HepG2 (cell line): ENCODE measurements around the gene RAB43. TPM values are rescaled to one million over a fixed set of nuclear protein-coding genes. Genes with fewer than 3 reads are reported as not detected.

ENCODE experiments used
- ASH2L ChIP-seq: fragments of 300-600, 200-600 bp; sonication (generic); IDR thresholded peaks from 2 replicates; pipeline ENCODE4 v1.7.0; 2017; ENCODE audit warnings: low read depth, mild to moderate bottlenecking, moderate library complexity, mixed read lengths, low read length; ENCODE audit not compliant: insufficient read length
- CHD2 ChIP-seq: IDR thresholded peaks from 2 replicates; pipeline ENCODE4 v1.6.1; 2011; ENCODE audit warnings: low read depth, low read length, improper control_type of control experiment
- FLYWCH1 ChIP-seq: sonication (generic); formaldehyde crosslinking; IDR thresholded peaks from 2 replicates; pipeline ENCODE4 v1.8.1; 2023; ENCODE audit warnings: mild to moderate bottlenecking, missing genetic modification reagents
- HDAC1 ChIP-seq: sonication (generic); formaldehyde crosslinking; IDR thresholded peaks from 2 replicates; pipeline ENCODE4 v1.5.1; 2020; ENCODE audit warnings: mild to moderate bottlenecking, missing genetic modification reagents
- MED13 ChIP-seq: sonication (generic); formaldehyde crosslinking; IDR thresholded peaks from 2 replicates; pipeline ENCODE4 v1.5.0; 2020; ENCODE audit warnings: missing genetic modification reagents
- POLR2AphosphoS5 ChIP-seq: IDR thresholded peaks from 2 replicates; pipeline ENCODE4 v1.6.1; 2012; ENCODE audit warnings: low read depth, low read length
- SOX6 ChIP-seq, 2 experiments: fragments of 450-650 bp in 1 of 2; sonication (generic) in 1 of 2; formaldehyde crosslinking in 1 of 2; IDR thresholded peaks; 2 replicates each; pipeline versions ENCODE4 v1.4.0 to v1.6.1; 2017 to 2020; ENCODE audit warnings: antibody characterized with exemption in 1 of 2, mild to moderate bottlenecking in 1 of 2, missing genetic modification reagents in 1 of 2
- SRSF1 ChIP-seq: fragments of 200-400 bp; formaldehyde crosslinking; optimal IDR thresholded peaks from 2 replicates; pipeline ENCODE3; 2017; ENCODE audit warnings: mild to moderate bottlenecking, low read depth, low read length, moderate library complexity
- TBL1XR1 ChIP-seq: fragments of 150-350 bp; IDR thresholded peaks from 2 replicates; pipeline ENCODE4 v1.6.1; 2014; ENCODE audit warnings: borderline replicate concordance, low read length; ENCODE audit not compliant: partially characterized antibody
- TBX2 ChIP-seq: sonication (generic); formaldehyde crosslinking; IDR thresholded peaks from 2 replicates; pipeline ENCODE4 v1.5.0; 2020; ENCODE audit warnings: missing genetic modification reagents, mild to moderate bottlenecking, borderline replicate concordance
- U2AF1 ChIP-seq: fragments of 200-400 bp; formaldehyde crosslinking; optimal IDR thresholded peaks from 2 replicates; pipeline ENCODE3; 2017; ENCODE audit warnings: mild to moderate bottlenecking, low read depth, low read length
- ZFP62 ChIP-seq: sonication (generic); formaldehyde crosslinking; IDR thresholded peaks from 2 replicates; pipeline ENCODE4 v1.4.0; 2020; ENCODE audit warnings: missing genetic modification reagents
- ZNF660 ChIP-seq: sonication (generic); formaldehyde crosslinking; IDR thresholded peaks from 2 replicates; pipeline ENCODE4 v1.5.1; 2020; ENCODE audit warnings: mild to moderate bottlenecking, low read depth, missing genetic modification reagents, borderline replicate concordance
- ZNF766 ChIP-seq: sonication (generic); formaldehyde crosslinking; IDR thresholded peaks from 2 replicates; pipeline ENCODE4 v1.5.0; 2020; ENCODE audit warnings: missing genetic modification reagents, borderline replicate concordance
- ZNF775 ChIP-seq: sonication (generic); formaldehyde crosslinking; IDR thresholded peaks from 2 replicates; pipeline ENCODE4 v1.4.0; 2020; ENCODE audit warnings: missing genetic modification reagents, mild to moderate bottlenecking, moderate library complexity, borderline replicate concordance
- ZSCAN25 ChIP-seq: sonication (generic); formaldehyde crosslinking; IDR thresholded peaks from 2 replicates; pipeline ENCODE4 v1.8.0; 2022; ENCODE audit warnings: mild to moderate bottlenecking, missing genetic modification reagents
- polyA plus RNA-seq, 8 experiments: library from polyadenylated mRNA; depleted of rRNA in 3 of 8; stranded (reverse) in 7 of 8; unstranded in 1 of 8; fragments of >200 nt; fragmentation: Illumina TruSeq in 4 of 8; extraction: Trizol in 4 of 8; gene quantifications; 2 replicates each; pipeline versions ENCODE4 v1.2.1 to v1.2.3, GENCODE V29; 2011 to 2016; ENCODE audit warnings: low read depth in 4 of 8, missing spikeins in 1 of 8, mixed read lengths in 1 of 8; ENCODE audit not compliant: insufficient read depth in 1 of 8
- total RNA-seq, 5 experiments: library from RNA; depleted of rRNA; stranded (reverse); fragments of >200 nt; fragmentation: Illumina TruSeq; extraction: Trizol; gene quantifications; 2 replicates each; pipeline ENCODE4 v1.2.3, GENCODE V29; 2016; ENCODE audit warnings: low read depth in 1 of 5
- TF ChIP-seq, protein P1 (sequence below): sonication (generic); formaldehyde crosslinking; IDR thresholded peaks from 2 replicates; pipeline ENCODE4 v1.4.0; 2020; ENCODE audit warnings: mild to moderate bottlenecking, missing genetic modification reagents
- TF ChIP-seq, protein P2 (sequence below): sonication (generic); formaldehyde crosslinking; IDR thresholded peaks from 2 replicates; pipeline ENCODE4 v1.5.0; 2020; ENCODE audit warnings: mild to moderate bottlenecking, missing genetic modification reagents
- TF ChIP-seq, protein P3 (sequence below): conservative IDR thresholded peaks from 2 replicates; pipeline ENCODE4 v1.6.1; 2018; ENCODE audit warnings: missing genetic modification reagents
- TF ChIP-seq, protein P4 (sequence below): sonication (generic); formaldehyde crosslinking; conservative IDR thresholded peaks from 2 replicates; pipeline ENCODE4 v1.5.0; 2020; ENCODE audit warnings: missing genetic modification reagents
- TF ChIP-seq, protein P5 (sequence below): IDR thresholded peaks from 2 replicates; pipeline ENCODE4 v1.6.1; 2016; ENCODE audit warnings: missing compliant biosample characterization, missing genetic modification reagents, borderline replicate concordance

RAB43 gene
- total and polyA plus RNA-seq, 2 of the 13 experiments (the other 11 are each of a cell fraction or from before 2014, with no cell fraction given): 11.8 to 18.4 TPM

DNA sequence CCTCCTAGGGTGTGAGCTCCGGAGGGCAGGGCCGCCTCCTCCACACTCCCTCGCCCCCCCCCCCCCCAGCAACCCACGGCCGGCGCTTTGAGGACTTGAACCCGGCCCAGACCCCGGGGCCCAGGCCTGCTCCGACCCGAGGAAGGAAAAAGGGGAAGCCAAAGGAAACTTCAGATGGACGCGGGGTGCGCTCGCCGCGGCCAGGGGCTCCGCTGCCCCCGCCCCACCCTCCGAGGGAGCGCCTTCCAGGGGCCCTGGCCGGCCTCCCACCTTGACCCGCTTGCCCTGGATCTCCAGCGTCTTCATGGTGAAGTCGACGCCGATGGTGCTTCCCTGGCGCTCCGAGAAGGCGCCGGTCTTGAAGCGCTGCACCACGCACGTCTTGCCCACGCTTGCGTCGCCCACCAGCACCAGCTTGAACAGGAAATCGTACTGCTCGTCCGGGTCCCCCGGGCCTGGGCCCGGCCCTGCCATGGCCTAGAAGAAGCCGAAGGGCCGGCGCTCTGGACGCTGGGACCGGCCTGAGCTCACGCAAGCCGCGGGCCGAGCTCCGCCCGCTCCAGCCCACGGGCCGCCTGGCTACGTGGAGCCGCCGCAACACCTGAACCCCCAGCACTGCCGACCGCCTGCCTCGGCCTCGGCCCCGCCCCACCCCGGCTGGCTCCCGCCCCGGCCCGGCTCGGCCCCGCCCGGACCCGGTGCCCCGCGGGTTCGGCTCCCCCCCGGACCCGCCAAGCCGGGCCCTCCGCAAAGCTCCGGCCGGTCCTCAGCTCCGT lies 400 bp downstream of the RAB43 start (continued):
- TF ChIP-seq SOX6 (IDR thresholded peaks at IDR 0.05) (no peak), SOX6 (CRISPR knock-in tag; IDR thresholded peaks at IDR 0.05) (no peak; the same call in 1 of the 2 replicates), TBX2 (CRISPR knock-in tag) (no peak), ZNF775 (no peak), U2AF1 (no peak), CHD2 (no peak), HDAC1 (CRISPR knock-in tag) (peak; percentile 35; the same call in 1 of the 2 replicates), SRSF1 (peak; percentile 29), POLR2AphosphoS5 (peak; percentile 42; the same call in 1 of the 2 replicates), ZFP62 (CRISPR knock-in tag) (no peak), MED13 (CRISPR knock-in tag) (no peak), TBL1XR1 (no peak), ZSCAN25 (CRISPR knock-in tag) (no peak), ZNF766 (CRISPR knock-in tag) (no peak), FLYWCH1 (CRISPR knock-in tag) (no peak), ASH2L (no peak), ZNF660 (CRISPR knock-in tag) (no peak)
- TF ChIP-seq, protein P1, sequence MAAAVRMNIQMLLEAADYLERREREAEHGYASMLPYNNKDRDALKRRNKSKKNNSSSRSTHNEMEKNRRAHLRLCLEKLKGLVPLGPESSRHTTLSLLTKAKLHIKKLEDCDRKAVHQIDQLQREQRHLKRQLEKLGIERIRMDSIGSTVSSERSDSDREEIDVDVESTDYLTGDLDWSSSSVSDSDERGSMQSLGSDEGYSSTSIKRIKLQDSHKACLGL (CRISPR knock-in tag): peak; percentile 33; the same call in 1 of the 2 replicates
- TF ChIP-seq, protein P2, sequence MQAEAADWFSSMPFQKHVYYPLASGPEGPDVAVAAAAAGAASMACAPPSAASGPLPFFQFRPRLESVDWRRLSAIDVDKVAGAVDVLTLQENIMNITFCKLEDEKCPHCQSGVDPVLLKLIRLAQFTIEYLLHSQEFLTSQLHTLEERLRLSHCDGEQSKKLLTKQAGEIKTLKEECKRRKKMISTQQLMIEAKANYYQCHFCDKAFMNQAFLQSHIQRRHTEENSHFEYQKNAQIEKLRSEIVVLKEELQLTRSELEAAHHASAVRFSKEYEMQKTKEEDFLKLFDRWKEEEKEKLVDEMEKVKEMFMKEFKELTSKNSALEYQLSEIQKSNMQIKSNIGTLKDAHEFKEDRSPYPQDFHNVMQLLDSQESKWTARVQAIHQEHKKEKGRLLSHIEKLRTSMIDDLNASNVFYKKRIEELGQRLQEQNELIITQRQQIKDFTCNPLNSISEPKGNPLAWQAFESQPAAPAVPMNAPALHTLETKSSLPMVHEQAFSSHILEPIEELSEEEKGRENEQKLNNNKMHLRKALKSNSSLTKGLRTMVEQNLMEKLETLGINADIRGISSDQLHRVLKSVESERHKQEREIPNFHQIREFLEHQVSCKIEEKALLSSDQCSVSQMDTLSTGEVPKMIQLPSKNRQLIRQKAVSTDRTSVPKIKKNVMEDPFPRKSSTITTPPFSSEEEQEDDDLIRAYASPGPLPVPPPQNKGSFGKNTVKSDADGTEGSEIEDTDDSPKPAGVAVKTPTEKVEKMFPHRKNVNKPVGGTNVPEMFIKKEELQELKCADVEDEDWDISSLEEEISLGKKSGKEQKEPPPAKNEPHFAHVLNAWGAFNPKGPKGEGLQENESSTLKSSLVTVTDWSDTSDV: no peak
- TF ChIP-seq, protein P3, sequence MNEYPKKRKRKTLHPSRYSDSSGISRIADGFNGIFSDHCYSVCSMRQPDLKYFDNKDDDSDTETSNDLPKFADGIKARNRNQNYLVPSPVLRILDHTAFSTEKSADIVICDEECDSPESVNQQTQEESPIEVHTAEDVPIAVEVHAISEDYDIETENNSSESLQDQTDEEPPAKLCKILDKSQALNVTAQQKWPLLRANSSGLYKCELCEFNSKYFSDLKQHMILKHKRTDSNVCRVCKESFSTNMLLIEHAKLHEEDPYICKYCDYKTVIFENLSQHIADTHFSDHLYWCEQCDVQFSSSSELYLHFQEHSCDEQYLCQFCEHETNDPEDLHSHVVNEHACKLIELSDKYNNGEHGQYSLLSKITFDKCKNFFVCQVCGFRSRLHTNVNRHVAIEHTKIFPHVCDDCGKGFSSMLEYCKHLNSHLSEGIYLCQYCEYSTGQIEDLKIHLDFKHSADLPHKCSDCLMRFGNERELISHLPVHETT (CRISPR knock-in tag): peak; percentile 90; the same call in 1 of the 2 replicates
- TF ChIP-seq, protein P4, sequence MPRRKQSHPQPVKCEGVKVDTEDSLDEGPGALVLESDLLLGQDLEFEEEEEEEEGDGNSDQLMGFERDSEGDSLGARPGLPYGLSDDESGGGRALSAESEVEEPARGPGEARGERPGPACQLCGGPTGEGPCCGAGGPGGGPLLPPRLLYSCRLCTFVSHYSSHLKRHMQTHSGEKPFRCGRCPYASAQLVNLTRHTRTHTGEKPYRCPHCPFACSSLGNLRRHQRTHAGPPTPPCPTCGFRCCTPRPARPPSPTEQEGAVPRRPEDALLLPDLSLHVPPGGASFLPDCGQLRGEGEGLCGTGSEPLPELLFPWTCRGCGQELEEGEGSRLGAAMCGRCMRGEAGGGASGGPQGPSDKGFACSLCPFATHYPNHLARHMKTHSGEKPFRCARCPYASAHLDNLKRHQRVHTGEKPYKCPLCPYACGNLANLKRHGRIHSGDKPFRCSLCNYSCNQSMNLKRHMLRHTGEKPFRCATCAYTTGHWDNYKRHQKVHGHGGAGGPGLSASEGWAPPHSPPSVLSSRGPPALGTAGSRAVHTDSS (CRISPR knock-in tag): no peak
- TF ChIP-seq, protein P5, sequence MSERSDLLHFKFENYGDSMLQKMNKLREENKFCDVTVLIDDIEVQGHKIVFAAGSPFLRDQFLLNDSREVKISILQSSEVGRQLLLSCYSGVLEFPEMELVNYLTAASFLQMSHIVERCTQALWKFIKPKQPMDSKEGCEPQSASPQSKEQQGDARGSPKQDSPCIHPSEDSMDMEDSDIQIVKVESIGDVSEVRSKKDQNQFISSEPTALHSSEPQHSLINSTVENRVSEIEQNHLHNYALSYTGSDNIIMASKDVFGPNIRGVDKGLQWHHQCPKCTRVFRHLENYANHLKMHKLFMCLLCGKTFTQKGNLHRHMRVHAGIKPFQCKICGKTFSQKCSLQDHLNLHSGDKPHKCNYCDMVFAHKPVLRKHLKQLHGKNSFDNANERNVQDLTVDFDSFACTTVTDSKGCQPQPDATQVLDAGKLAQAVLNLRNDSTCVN (CRISPR knock-in tag): no peak
